Activated CD4-positive, alpha-beta T cell treated with anti-CD3 and anti-CD28 coated beads, Interleukin-2, Interleukin-4, amounts not matched to agents 100 ng/mL and 50 ng/mL, durations not matched to agents 16 hours and 8 hours (primary cell): ENCODE data around the gene MIOX.
"Not testable (repeated sequence)": the region's sequence is repeated elsewhere in the genome, so short reads cannot be mapped to it uniquely, and the experiment has no call there.

ENCODE experiments used
- DNase-seq: peaks from one replicate; pipeline ENCODE4 v3.0.0-alpha.2; 2020; ENCODE audit warnings: low spot score

The MIOX gene

DNA sequence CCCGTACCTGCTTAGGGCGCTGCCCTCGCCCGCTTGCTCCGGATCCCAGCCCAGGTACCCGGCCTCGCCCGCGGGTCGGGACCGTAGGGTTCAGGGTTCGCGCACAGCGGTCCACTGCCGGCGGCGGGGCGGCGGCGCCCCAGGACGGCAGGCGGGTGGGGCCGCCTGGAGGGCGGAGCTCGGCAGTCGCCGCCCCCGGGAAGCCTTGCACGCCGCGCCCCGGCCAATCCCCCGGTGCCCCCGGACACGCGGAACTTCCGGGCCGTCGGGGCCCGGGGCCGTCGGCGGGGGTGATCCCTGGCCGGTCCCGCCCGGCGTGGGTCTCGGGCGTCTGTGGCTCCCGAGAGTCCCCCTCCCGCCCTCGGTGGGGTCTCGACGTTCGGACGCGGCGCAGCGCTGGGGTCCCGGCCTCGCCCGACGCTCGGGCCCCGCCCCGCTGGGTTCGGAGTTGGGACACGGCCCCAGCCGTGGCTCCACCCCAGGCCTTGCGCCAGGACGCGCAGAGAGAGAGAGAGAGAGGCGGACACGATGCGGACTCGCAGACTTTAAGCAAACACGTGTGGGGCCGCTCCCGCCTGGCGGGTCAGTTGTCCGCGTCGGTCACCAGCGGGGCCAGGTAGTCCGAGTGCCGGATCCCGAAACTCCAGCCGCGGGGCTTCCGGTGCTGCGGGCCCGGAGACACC lies 43.4 kb downstream of the MIOX start, which contains the start of gene TYMP:
Gene TYMP, minus strand, starts transcription at position 116 of the 683 bp plus-strand sequence. CDS start 303 bp downstream, outside the sequence.
- DNase-seq = peak; percentile 78

DNA sequence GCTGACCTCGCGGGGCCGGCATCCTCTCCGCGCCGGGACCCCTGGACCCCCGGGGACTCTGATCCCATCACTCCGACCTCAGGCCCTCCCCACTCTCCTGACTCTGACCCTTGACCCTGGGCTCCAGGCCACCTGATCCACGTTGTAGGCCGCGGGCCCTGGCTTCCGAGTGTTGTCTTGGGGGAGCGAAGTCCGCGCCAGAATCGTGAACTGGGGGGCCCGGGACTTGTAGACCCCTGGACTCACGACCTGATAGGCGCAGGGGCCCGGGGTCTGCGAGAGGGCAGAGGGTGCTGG lies 43.9 kb downstream of the MIOX start:
- no peak for DNase-seq

DNA sequence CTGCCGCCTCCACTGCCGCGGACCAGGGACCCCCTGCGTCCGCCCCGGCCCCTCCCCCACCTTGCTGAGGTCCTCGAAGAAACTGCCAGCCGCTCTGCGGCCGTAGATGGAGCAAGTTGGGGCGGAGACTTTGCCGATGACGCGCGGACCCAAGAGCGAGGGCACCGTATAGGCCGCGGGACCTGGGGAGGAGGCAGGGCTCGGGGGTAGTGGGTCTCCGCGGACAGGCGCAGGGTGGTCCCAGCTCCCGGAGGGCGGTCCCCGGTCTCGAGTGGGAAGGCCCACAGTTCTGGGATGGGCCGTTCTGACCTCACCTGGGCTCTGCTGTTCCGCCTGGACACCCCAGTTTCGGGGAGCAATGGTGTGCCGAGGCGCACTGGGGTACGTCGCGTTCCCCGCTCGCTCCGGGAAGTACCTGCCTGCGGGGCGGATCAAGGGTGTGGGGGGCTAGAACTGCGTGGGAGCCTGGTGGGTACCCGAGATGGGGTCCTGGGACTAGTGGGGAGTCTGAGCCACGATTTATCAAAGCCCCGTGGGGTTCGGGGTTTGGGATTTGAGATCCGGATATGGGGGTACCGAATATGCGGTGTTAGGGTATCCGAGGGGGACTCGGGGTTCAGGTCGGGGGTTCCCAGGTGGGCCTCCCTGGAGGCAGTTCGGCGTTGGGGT lies 44.4 kb downstream of the MIOX start:
- DNase-seq = peak; percentile 90

- DNase-seq = peak; percentile 71
These were observed 44.9 kb downstream of the MIOX start for GRCh38 chr22:50531546-50531961.

DNA sequence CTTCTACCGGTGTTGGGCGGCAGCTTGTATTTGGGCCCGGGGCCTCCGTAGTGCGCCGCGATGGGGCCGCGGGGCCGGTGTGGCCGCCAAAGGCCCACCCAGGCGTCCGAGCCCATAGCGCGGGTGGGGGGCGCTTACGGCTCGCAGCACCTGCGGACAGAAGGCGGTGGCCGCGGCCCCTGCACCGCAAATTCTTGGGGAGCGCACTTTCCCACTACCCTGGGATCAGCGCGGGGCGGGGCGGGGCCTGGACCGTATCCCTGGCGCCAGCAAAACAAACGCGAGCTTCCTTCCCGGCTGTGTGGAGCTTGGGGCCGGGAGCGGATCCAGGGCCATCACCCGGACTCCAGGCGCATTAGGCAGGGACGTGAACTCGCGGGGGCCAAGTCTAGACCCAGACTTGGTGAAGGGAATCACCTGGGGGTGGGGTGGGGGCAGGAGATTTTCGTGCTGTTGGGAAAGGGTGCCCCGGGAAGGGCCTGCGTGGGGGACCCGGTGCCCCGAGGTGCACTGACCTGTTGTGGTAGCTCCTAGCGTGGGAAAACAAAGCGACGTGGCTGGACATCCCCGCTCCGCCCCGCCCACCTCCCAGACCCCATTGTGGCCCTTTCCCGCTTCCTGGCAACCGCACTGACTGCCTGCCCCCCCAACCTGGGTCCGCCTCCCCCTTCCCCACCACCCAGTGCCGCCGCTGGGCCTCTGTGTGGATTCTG lies 45.5 kb downstream of the MIOX start:
- DNase-seq = no peak

DNA sequence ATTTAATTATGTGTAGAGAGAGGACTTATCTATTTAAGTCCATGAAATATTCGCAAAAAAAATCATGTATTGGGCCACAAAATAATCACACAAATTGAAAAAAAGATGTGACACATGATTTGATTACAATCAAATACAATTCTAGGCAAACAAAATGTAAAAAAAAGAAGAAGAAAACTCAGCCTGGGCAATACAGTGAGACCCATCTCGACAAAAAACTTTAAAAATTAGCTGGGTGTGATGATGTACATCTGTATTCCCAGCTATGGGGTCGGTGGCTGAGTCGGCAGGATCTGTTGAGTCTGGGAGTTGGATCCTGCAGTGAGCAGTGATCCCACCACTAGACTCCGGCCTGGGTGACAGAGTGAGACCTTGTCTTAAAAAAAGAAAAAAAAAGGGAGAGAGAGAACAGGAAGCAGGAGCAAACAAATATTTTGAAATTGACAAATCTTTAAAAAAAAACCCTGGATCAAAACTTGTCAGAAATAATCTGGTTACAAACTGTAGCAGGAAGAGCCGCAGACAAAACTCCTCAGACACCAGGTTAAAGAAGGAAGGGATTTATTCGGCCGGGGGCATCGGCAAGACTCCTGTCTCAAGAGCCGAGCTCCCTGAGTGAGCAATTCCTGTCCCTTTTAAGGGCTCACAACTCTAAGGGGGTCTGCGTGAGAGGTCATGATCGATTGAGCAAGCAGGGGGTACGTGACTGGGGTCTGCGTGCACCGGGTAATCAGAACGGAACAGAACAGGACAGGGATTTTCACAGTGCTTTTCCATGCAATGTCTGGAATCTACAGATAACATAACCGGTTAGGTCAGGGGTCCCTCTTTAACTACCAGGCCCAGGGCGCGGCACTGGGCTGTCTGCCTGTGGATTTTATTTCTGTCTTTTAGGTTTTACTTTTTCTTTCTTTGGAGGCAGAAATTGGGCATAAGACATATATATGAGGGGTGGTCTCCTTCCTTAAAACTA lies 46.5 kb downstream of the MIOX start:
- DNase-seq = no peak

GRCh38 chr22:50533856-50534711 lies 47.4 kb downstream of the MIOX start:
- not testable (repeated sequence) for DNase-seq

DNA sequence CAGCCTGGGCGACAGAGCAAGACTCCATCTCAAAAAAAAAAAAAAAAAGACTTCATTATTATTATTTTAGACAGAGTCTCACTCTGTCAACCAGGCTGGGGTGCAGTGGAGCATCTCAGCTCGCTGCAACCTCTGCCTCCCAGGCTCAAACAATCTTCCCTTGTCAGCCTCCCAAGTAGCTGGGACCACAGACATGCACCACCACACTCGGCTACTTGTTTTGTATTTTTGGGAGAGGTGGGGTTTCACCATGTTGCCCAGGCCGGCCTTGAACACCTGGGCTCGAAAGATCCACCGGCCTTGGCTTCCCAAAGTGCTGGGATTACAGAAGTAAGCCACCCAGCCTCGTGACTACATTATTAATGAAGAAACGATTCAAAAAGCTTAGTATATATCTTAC lies 48.5 kb downstream of the MIOX start:
- no peak for DNase-seq

- no peak for DNase-seq
These were observed 49.6 kb downstream of the MIOX start for GRCh38 chr22:50536226-50536625.

DNA sequence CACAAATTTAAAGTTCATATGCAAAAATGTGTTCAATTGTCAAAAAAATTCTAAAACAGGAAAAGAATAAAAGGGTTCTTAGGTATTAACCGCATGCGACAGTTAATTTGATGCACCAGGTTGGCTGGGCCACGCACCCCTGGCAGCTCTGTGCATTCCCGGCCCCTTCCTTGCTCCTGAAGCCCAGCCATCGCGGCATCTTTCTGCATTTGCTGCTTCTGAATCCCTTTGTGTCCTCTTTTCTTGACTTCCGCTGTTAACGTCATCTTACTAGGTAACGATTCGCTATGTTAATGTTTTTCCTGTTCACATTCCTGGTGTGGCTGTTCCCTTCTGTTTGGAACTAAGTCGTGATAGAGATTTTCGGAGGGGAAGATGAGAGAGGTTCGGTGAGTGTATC lies 51.1 kb downstream of the MIOX start:
- DNase-seq = no peak
